ENCODE results near the gene UNC5CL.
"Not testable (repeated sequence)": the region's sequence is repeated elsewhere in the genome, so short reads cannot be mapped to it uniquely, and the experiment has no call there.

UNC5CL gene

DNA sequence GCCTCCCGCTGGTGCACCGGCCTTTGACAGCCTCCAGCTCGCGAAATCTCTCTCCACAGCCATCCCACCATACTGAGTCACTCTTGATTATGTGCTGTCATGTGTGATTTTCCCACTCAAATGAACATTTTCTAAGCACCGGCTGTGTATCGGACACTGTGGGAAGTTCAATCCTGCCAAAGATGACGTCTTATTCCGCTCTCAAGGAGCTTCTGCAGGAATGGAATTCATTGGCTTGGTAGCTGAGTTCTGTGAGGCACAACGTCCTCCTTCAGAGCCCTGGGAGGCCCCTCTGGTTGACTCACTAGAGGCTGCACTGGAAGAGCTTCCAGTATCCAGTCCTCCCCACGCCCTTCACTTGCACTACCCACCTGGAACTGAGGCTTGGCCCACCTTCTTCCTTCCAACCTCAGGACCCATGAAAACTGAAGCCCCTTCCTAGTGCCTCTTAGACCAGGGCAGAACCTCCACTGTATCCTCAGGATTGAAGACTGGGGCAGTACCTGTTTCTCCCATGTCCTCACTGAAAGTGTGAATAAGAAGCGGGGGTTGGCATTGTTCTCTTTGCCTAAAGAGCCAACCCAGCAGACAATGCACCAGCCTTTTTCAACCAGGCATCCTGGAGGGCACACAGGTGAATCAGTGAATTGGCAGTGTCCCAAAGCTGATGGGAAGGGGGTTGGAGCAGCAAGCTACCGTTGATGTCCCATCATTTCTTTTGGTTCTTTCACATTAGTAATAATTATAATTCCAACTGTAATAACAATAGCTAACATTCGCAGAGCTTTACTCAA is 1.7 kb downstream of the UNC5CL start:
- DNase-seq, result no peak

DNA sequence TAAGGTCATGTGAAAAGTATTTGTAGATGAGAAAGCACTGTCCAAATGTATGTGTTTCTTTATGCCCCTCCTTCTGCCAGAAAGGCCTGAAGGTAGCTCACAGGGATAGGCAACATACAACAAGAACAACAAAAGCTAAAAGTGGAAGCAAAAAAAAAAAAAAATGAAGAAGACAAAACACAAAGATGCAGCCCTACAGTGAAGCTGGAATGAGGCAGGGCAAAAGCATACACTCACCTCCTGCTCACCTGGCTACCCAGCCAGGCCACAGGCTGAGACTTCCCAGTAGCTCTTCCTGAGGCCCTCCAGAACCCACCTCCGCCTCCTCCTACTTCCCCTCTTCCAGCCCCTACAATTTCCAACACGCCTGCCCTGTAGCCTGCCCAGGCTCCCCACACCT is 2.4 kb downstream of the UNC5CL start:
- no peak for DNase-seq

DNA sequence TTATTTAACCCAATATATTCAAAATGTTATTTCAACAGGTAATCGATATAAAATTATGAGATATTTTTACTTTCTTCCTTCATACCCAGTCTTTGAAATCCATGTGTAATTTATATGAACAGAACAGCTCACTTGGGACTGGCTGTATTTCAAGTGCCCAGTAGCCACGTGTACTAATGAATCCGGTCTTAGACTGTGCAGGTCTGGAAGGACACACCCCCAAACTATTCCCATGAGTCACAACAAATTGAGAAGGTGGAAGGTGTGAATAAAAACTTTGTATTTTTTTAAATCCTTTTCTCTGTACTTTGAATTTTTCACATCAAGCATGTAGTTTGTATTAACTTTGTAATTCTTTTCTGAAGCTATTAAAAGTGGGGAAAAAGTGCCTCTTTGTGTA is 2.8 kb downstream of the UNC5CL start:
- DNase-seq, result no peak

DNA sequence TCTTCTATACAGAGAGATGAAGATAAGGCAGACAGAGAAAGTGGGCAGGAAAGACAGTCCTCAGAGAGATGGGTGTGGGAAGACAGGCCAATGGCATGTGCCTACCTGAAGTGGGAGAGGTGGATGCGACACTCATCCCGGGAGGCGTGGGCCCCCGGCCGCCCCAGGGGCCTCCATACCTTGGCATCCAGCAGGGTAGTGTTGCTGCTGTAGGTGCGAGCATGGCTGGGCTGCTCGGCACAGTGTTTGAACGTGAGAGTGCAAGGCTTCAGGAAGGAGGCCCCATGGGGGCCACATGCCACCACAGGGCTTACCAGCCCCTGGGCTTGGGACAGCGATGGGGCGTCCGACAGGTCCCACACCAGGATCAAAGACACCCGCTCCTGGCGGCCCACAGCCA is 5.2 kb downstream of the UNC5CL start:
- no peak for DNase-seq

DNA sequence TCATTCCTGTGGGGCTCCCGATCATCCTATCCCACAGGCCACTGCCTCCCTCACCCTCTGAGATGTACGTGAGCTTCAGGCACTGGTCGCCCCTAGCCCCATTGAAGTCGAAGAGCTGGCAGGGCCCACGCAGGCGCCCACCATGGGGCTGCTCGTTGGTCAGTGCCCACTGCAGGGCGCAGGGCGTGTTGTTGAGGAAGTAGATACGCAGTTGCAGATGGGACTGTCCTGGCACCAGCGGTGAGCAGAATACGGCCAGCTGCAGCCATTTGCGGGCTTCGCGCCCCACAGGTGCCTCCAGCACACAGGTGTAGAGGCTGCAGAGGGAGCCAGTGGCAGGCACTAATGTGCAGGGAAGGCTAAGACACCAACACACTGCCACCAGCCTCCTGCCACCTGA is 6.2 kb downstream of the UNC5CL start:
- no peak for DNase-seq

DNA sequence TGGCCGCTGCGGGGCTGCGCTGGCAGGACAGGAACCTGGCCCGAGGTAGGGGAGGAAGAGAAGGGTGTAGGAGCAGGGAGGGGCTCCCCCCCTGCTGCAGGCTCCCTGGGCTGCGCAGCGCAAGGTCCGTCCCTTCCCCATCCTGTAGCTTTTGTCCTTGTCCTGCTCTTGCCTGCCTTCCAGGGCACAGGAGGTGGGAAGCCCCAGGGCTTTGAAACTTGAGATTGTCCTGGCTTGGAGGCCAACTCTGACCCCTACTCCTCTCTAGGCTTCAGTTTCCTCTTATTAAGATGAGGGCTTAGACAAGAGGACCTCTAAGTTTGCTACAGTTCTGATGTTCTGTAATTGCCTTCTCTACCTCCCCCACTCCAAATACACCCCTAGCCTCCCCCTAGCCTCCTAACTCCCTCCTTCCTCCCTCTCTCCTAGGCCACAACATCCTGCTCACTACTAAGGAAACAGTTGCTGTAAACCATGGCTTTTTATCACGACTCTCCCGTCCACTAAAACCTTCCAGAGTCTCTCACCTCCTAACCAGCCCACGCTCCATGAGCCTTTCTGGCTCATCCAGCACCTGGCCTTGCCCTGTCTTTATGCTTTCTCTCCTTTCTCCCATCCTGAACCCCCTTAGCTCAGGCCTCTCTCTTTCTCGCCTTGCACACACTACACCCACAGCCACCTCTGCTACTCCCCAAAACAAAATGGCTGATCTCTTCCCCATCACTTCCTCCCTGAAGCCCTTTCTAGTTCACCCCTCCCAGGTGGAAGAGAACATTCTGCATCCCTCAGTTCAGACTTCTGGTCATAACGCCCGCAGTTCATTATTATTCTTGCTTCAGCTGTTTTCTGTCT is 10.2 kb downstream of the UNC5CL start:
- no peak for DNase-seq

DNA sequence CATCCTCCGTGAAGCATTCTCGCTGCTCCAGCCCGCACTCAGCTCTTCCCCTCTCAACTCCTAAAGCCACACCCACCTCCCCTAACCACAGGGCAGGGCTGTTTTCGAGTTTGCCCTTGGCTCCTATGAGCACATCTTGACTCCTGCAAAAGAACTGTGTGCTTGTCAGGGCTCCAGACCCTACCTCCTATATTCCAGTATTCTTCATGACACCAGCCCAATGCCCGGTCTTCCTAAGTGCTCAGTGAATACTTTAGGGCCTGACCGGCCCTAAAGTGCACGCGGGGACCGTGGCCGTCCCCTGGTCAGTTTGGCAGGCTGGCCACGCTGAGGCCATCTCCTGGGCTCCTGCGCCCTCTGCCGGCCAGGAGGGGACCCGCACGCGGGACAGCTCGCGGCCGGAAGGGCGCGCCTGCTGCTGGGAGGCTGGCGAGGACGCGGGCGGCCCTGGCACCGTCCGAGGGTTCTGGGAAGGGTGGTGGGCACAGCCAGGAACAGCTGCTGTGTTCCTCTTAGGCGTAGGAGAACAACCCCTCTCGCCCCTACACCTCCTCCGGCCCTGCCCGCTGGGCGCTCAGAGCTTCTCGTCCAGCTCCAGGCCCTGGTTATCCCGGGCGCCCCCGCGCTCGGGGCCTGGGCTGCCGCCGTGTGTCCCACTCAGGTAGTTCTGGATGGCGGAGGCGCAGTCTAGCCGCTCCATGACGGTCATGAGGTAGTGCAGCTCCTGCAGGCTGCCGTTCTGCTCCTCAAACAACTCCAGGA is 11.0 kb downstream of the UNC5CL start:
- peak; percentile 49 to 59 for DNase-seq

DNA sequence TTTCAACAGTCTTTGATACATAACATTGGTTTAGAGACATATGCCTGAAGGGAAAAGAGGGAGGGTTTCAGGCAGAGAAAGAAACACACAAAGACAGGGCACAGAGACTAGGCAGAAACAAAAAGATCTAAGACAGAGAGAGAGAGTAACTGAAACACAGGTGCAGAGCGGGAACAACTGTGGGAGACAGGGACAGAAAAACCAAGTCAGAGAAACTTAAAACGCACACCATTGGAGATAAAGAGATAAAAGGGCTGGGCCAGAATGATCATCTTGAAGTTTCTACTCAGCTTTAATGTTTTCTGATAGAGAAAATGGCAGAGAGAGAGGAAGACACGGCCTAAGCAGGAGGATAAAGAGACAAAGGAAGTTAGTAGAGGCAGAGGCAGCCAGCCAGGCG is 11.8 kb downstream of the UNC5CL start:
- DNase-seq, result no peak

DNA sequence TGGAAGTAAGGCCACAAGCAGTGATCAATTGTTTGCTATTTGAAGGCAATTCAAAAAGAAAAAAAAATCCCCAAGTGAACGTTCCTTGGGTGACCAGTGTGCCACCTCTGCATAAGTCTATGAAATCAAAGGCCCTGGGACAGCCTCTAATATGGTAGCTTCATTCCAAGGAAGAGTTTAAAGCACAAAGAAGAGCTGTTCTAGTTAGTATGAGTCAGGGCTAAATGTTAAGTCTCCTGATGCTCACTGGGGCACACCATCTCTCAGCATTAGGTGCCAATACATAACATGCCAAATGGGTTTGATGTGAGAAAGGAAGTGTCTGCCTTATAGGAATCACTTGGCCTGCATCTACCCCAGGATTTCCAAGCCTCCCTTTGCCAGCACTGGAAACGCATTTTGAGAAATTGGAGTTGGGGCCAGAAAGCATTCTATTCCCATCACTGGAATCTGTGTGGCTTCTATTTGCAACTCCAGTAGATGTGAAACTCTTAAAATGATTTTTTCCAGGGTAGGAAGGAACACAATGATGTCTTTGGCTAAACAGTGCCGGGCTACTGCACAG is 13.0 kb downstream of the UNC5CL start:
- no peak for DNase-seq

DNA sequence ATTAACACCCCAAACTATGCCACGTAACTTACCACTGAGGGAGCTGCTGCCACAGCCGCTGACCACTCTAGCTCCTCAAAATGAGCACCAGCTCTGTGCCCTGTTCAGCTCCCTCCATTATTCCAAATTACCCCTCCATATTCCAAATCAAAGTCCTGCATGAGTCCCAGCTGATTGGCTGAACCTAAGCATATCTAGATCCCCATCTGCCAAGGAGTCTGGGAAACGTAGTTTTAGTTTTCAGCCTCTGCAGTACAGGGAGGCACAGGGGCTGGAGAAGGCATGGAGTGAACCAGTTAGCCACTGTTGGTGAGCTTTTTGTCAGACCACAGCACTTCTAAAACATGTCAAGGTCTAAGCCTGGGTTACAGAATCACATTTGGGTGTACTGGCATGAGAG is 15.9 kb downstream of the UNC5CL start:
- no peak for DNase-seq

DNA sequence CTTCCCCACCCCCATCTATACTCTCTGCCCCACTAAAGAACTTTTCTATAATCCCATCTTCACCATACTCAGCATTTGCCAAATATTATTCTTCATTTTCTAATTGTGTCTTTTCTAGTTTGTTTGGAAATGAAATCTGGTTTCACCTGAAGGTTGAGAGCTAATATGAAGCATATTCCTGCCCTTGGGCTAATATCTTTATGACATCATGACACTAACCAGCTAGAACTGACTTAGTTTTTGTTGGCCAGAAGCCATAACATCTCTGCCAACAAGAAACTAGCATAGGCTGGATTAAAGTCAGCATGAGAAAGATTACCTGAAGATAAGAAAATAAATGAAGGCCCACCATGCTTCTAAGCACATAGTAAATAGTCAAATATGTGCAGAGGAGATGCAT is 16.7 kb downstream of the UNC5CL start:
- no peak for DNase-seq

DNA sequence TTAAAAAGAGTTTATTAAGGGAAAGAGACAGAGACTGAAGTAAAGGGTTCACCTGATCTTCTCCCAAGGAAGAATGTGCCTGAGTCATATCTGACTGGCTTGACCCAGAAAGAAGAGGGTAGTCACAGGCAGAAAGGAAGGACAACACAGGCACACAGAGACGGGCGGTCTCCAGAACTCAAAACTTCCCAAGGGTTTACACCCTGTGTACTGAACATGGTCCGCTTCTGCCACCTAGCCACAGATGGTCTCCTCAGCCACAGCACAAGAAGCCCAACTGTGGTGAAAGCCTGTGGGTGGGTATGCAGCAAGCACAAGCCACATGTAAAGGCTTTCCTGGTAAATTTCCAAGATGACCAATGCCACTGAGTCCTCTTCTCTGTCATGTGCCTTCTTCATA is 17.2 kb downstream of the UNC5CL start:
- no peak for DNase-seq

DNA sequence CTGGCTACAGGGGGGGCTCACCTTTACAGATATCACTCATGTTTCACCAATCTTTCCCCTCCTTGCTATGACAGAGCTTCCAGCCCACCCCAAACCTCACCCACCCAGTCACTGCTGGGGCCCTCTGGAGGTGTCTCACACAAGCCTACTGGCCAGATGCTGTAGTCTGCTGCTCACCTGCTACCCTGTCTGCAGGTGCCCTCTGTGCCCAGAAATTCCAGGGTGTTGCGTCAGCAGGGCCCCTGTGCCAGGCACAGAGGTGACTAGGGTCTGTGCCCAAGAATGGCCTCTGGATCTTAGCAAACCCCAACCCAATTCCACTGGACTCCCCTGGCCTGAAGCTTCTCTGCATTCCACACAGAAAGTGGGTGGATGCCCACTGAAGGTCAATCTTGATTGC is 21.4 kb downstream of the UNC5CL start:
- DNase-seq, result no peak

DNA sequence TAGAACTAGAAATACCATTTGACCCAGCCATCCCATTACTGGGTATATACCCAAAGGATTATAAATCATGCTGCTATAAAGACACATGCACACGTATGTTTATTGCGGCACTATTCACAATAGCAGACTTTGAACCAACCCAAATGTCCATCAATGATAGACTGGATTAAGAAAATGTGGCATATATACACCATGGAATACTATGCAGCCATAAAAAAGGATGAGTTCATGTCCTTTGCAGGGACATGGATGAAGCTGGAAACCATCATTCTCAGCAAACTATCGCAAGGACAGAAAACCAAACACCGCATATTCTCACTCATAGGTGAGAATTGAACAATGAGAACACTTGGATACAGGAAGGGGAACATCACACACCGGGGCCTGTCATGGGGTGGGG is 23.2 kb downstream of the UNC5CL start:
- not testable (repeated sequence) for DNase-seq

DNA sequence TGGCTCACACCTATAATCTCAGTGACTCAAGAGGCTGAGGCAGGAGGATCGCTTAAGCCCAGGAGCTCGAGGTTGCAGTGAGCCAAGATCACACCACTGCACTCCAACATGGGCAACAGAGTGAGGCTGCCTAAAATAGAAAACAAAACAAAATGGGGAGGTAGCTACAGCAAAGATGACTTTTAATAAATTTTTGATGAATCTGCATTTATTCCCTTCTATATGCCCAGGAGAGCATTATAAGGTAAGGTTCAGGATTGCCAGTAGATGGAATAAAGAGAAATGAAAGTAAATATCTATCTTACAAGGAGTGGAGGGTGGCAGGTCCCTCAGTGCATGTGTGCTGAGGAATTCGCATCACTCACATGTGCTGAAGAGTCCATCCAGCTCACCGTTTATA is 24.2 kb downstream of the UNC5CL start:
- no peak for DNase-seq

DNA sequence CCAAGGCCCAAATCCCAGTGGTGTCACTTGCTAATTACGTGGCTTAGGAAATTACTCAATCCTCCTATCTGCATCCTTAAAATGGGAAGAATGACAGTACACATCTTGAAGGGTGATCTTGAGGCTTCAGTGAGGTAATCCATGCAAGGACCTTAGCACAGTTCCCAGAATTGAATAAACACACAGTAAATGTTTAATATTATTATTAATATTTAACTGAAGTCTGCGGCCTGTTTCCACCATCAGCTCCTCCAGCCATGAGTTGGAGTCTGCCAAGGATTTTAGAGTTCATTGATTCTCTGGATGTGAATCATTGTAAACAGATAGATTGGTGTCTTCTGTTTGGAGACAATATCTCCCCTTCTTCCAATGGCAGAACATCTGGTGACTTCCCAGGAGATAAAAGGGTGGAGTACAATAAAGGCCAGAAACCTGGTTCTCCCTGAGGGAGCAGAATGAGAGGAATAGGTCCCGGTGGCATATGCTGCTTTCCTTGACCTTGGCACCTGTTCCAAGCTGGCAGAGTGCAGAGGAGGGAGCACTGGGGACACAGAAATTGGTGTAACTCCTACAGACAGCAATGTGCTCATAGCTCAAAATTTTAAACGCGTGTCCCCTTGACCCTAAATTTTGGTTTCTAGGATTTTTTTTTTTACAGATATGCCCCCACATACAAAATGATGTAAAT is 25.4 kb downstream of the UNC5CL start:
- no peak for DNase-seq

DNA sequence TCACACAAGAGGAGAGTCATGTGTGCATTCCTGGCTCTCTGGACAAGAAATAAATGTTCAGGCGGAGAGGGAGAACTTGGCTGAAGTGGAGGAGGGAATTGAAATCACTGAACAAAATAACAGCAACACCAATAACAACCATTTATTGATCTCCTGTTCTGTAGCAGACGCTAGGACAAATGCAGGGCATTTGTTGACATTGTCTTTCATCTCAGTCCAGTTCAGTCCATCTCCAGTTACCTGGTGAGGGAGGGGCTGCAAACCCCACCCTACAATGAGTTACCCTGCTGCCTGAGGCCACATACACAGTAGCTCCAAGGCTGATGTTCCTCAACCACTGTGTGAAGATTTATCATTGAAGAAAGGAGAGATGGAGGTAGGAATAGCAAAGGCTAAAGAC is 27.3 kb downstream of the UNC5CL start:
- no peak for DNase-seq

DNA sequence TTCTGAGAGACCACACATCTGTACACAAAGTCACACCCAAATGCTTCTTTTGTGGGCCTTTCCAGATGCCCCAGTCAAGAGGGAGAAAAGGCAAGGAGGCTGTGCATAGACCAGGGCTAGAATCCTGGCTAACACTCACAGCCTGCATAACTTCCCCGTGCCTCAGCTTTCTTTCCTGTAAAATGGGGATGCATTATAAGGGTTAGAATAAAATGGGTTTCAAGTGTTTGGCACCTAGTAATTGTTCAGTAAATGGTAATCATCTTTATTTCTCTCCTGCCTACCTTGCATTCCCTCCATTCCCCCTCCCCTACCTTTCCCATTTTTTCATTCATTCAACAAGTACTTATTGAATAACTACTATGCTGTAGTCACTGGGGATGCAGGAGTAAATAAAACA is 29.4 kb downstream of the UNC5CL start:
- DNase-seq, result no peak

DNA sequence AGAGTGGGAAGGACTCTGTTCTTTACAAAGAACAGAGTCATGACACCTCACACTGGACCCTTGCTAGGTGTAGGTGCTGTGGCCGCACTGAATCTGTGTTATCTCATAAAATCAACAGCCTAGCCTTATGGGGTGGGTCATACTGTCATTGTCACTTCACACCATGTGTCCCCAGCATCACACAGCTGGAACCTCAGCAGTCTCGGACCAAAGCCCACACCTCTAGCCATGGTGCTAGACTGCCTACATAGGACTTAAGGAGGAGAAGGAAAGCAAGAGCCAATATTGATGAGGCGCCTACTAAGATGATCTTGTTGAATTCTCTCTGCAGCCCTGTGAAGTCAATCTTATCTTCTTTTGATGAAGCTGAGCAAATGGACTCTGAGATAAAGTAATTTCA is 31.0 kb downstream of the UNC5CL start:
- DNase-seq, result no peak

DNA sequence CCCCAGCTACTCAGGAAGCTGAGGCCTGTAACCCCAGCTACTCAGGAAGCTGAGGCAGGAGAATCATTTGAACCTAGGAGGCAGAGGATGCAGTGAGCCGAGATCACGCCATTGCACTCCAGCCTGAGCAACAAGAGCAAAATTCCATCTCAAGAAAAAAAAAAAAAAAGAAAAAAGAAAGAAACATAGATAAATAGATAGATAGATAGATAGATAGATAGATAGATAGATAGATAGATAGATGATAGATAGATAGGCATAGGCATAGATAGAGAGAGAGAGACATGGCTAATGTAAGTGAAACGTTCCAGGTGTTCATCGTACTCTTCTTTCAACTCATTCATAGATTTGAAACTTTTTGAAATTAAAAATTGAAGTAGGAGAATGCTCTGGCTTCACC is 32.0 kb downstream of the UNC5CL start:
- not testable (repeated sequence) for DNase-seq

DNA sequence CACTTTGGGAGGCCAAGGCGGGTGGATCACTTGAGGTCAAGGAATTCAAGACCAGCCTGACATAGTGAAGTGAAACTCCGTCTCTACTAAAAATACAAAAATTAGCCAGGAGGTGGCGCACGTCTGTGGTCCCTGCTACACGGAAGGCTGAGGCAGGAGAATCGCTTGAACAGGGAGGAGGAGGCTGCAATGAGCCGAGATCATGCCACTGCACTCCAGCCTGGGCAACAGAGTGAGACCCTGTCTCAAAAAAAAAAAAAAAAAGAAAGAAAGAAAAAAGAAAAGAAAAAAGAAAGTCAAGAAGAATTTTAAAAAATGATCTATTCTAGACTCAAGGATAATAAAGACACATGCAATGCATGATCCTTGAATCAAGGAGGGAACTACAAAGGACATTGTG is 32.8 kb downstream of the UNC5CL start:
- DNase-seq, result peak; percentile 32 to 47

DNA sequence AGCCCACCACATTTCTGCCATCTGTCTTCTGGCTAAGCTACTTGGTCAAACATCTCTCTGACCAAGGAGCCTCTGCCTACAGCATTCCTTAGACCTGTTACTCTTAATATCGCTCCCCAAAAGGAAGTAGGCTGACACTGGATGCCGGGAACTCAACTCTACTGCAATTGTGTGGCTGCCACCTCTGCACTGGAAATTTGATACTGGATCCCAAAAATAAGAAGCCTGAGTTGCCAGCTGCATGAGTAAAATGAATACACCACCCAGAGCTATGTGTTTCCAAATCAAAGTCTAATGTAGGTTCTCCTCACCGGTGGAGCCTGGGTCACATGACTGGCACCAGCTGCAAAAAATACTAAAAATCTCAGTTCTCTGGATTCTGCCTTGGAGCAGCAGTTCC is 36.9 kb downstream of the UNC5CL start:
- DNase-seq, result no peak

DNA sequence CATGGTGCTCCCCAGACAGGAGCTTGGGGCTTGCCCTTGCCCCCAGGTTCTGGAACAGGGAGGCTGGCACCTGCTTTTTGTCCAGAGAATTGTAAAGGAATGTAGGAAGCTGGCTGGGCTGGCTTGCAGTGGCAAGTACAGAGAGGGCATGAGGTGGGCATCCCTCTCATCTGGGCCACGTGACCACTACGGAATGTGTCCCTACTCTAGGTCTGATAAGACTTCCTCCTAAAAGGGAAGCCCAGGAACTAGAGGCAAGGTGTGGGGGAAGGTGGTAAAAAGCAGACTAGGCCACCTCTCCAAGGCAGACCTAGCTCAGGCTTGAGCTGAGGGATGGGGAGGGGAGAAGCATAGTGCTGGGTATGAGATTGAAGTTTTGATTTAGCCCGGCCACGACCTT is 38.8 kb downstream of the UNC5CL start:
- DNase-seq, result no peak

Measured in activated CD4-positive, alpha-beta T cell treated with anti-CD3 and anti-CD28 coated beads, Interleukin-2, amount 50 U/mL, for 4 hours (primary cell).